GM23248 (cell line): ENCODE results near the gene NOS1AP.
"Not testable (repeated sequence)": the region's sequence is repeated elsewhere in the genome, so short reads cannot be mapped to it uniquely, and the experiment has no call there.

Experiments
- EZH2 ChIP-seq: fragments of 200-600 bp; sonication (generic); IDR thresholded peaks from 2 replicates; pipeline ENCODE4 v1.6.1; 2018; ENCODE audit warnings: antibody characterized with exemption, mild to moderate bottlenecking; ENCODE audit not compliant: insufficient read depth, poor library complexity, severe bottlenecking
- EZH2phosphoT487 ChIP-seq: fragments of 200-600 bp; sonication (generic); IDR thresholded peaks from 2 replicates; pipeline ENCODE4 v1.6.1; 2018; ENCODE audit warnings: antibody characterized with exemption, moderate library complexity, mild to moderate bottlenecking, low read depth; ENCODE audit not compliant: insufficient read depth

DNA sequence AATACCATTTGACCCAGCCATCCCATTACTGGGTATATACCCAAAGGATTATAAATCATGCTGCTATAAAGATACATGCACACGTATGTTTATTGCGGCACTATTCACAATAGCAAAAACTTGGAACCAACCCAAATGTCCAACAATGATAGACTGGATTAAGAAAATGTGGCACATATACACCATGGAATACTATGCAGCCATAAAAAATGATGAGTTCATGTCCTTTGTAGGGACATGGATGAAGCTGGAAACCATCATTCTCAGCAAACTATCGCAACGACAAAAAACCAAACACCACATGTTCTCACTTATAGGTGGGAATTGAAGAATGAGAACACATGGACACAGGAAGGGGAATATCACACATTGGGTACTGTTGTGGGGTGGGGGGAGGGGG lies 104.5 kb downstream of the NOS1AP start:
- not testable (repeated sequence) for TF ChIP-seq EZH2, EZH2phosphoT487
